Cardiac muscle cell (in vitro differentiated cells and primary cell): Measurements from ENCODE around the gene PRKG2. TPM values are rescaled to one million over a fixed set of nuclear protein-coding genes. Genes with fewer than 3 reads are reported as not detected.
"Not testable (repeated sequence)": the region's sequence is repeated elsewhere in the genome, so short reads cannot be mapped to it uniquely, and the experiment has no call there.

Source experiments
- DNase-seq, 2 donors: peaks; one replicate each; pipeline versions ENCODE4 v3.0.0 to v3.0.0-alpha.2; 2010 to 2017; ENCODE audit warnings: low read depth in 1 of 2, low spot score in 1 of 2
- H3K27ac ChIP-seq: fragments of 200-600 bp; sonication (generic); 2 replicates; pipeline ENCODE4 v1.5.1; 2016
- H3K27me3 ChIP-seq: fragments of 200-600 bp; sonication (generic); 2 replicates; pipeline ENCODE4 v1.6.0; 2016; ENCODE audit warnings: control low read depth
- H3K36me3 ChIP-seq: fragments of 200-600 bp; sonication (generic); 2 replicates; pipeline ENCODE4 v1.5.1; 2016; ENCODE audit warnings: control low read depth
- H3K4me1 ChIP-seq: fragments of 200-600 bp; sonication (generic); 2 replicates; pipeline ENCODE4 v1.8.1; 2017; ENCODE audit warnings: low read depth, mild to moderate bottlenecking, mixed run types
- H3K4me3 ChIP-seq: fragments of 200-600 bp; sonication (generic); 2 replicates; pipeline ENCODE4 v1.5.1; 2016; ENCODE audit warnings: mild to moderate bottlenecking
- H3K9me3 ChIP-seq: fragments of 200-600 bp; sonication (generic); 2 replicates; pipeline ENCODE4 v1.5.1; 2017; ENCODE audit warnings: low read depth, mild to moderate bottlenecking, control low read depth
- polyA plus RNA-seq: library from polyadenylated mRNA; unstranded; fragments of >200 nt; fragmentation: Nextera tagmentation; extraction: Ambion mirVana; gene quantifications from 2 replicates; pipeline ENCODE4 v1.2.1, GENCODE V29; 2016
- total RNA-seq: library from RNA; depleted of rRNA; stranded (reverse); fragments of >200 nt; gene quantifications from 2 replicates; pipeline ENCODE4 v1.2.3, GENCODE V29; 2016
- TF ChIP-seq, protein P1 (sequence below): IDR thresholded peaks from 2 replicates; pipeline ENCODE4 v1.5.1; 2012; ENCODE audit warnings: low read depth, mild to moderate bottlenecking, low read length

Gene PRKG2
- total and polyA plus RNA-seq, 2 experiments from 2014 or later = 0.35 to 0.54 TPM

DNA sequence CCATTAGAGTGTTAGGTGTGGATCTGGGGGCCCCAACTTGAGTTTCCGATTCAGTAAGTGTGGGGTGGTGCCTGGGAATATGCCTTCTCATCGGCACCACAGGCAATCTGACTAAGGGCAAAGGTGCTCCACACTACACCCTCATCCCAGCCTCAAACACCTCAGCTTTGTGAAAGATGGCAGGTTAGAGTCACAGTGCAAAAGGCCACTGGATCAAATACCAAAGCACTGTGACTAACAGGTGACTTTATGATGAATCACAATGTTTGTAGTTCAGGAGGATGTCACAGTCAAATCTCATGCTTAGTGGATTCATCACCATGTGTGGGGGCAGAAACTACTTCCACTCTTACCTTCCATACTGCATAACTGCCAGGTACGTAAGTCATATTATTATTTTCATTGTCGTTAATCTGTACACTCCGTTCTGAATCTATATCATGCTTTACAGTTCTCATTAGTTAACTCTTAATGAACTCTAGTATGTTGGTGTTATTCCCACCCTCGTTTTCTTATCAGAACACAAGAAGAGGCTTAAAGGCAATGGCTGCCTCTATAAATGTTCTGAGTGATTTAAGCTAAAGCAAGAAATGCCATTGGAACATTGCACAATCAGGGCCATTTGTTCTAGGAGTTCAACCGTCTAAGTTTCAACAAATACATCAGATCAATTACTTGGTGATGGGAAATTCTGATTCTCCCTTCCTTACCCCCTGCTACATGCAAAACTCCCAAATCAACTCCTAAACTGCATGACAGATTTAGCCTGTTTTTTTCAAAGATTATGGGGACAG lies 50.2 kb downstream of the PRKG2 start:
- H3K36me3 ChIP-seq = no peaks in the 10 kb centered on the region
- H3K4me3 ChIP-seq = no peak overlapping the region
- no peak overlapping the region for H3K27ac ChIP-seq
- TF ChIP-seq, protein P1, sequence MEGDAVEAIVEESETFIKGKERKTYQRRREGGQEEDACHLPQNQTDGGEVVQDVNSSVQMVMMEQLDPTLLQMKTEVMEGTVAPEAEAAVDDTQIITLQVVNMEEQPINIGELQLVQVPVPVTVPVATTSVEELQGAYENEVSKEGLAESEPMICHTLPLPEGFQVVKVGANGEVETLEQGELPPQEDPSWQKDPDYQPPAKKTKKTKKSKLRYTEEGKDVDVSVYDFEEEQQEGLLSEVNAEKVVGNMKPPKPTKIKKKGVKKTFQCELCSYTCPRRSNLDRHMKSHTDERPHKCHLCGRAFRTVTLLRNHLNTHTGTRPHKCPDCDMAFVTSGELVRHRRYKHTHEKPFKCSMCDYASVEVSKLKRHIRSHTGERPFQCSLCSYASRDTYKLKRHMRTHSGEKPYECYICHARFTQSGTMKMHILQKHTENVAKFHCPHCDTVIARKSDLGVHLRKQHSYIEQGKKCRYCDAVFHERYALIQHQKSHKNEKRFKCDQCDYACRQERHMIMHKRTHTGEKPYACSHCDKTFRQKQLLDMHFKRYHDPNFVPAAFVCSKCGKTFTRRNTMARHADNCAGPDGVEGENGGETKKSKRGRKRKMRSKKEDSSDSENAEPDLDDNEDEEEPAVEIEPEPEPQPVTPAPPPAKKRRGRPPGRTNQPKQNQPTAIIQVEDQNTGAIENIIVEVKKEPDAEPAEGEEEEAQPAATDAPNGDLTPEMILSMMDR = no peak
- peak in 1 of 2 donors; percentile 20 for DNase-seq
- no peaks in the 10 kb centered on the region for H3K9me3 ChIP-seq
- no peaks in the 10 kb centered on the region for H3K4me1 ChIP-seq
- no peaks in the 10 kb centered on the region for H3K27me3 ChIP-seq

DNA sequence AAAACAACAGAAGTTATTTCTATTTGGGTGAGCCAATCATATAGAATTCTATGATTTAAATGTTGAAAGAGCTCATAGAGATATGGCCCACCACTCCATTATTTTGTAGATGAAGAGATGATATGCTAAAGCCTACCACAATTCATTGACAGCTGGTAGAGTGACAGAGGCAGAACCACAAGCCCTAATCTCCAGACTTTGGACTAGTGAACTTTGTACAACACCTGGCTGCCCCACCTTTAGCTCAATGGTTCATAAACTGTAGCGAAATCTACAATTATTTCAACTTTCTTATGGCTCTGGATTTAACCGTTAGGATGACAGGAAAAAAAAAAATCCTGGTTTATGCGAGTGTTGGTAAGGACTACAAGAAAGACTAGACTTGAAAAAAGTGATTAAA lies 50.9 kb downstream of the PRKG2 start:
- Histone ChIP-seq H3K27me3 (no peaks in the 10 kb centered on the region), H3K36me3 (no peaks in the 10 kb centered on the region), H3K4me3 (no peak overlapping the region), H3K27ac (no peak overlapping the region), H3K4me1 (no peaks in the 10 kb centered on the region), H3K9me3 (no peaks in the 10 kb centered on the region)
- no peak for DNase-seq
- TF ChIP-seq, protein P1 = no peak

DNA sequence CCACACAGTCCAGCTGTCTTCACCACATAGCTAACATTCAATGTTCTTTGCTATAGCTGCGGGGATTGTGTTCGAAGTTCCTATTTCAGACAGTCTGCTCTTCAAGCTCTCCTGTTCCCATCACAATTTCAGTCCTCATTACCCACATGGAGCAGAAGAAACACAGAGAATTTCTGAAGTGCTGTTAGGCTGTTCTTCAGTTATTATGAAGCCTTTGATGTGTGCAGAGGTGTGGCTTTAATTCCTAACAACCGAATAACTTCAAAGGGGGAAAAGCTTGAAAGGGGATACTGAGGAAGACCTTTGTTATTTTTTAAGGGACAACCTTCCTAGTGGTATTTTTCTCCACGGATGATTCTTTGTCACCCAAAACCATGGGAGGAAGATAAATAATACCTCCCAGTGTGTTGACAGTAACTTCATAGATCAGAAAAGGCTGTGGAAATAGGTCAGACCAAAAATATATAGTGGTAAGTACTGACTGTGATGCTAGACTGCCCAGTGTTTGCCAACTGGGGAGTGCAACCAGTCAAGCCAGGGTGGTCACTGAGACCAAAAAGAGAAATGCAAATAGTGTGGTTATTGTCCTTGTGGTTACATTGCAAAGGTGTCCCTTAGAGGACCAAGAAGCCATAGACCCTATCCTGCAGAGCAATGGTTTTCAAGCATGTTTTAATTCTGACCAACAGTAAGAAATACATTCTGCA lies 52.1 kb downstream of the PRKG2 start:
- Histone ChIP-seq H3K27ac (no peak overlapping the region), H3K27me3 (no peaks in the 10 kb centered on the region), H3K4me3 (no peak overlapping the region), H3K36me3 (no peaks in the 10 kb centered on the region), H3K4me1 (no peaks in the 10 kb centered on the region), H3K9me3 (no peaks in the 10 kb centered on the region)
- TF ChIP-seq, protein P1 = no peak
- DNase-seq = no peak

DNA sequence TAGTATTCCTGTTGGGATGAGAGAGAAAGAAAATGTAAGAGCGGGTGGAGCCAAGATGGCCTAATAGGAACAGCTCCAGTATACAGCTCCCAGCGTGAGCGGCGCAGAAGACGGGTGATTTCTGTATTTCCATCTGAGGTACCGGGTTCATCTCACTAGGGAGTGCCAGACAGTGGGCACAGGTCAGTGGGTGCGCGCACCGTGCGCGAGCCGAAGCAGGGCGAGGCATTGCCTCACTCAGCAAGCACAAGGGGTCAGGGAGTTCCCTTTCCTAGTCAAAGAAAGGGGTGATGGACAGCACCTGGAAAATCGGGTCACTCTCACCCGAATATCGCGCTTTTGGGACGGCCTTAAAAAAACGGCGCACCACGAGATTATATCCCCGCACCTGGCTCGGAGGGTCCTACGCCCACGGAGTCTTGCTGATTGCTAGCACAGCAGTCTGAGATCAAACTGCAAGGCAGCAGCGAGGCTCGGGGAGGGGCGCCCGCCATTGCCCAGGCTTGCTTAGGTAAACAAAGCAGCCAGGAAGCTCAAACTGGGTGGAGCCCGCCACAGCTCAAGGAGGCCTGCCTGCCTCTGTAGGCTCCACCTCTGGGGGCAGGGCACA lies 61.2 kb downstream of the PRKG2 start:
- not testable (repeated sequence) for DNase-seq, H3K27ac ChIP-seq
- peak overlapping the region; percentile 31 for H3K4me3 ChIP-seq

DNA sequence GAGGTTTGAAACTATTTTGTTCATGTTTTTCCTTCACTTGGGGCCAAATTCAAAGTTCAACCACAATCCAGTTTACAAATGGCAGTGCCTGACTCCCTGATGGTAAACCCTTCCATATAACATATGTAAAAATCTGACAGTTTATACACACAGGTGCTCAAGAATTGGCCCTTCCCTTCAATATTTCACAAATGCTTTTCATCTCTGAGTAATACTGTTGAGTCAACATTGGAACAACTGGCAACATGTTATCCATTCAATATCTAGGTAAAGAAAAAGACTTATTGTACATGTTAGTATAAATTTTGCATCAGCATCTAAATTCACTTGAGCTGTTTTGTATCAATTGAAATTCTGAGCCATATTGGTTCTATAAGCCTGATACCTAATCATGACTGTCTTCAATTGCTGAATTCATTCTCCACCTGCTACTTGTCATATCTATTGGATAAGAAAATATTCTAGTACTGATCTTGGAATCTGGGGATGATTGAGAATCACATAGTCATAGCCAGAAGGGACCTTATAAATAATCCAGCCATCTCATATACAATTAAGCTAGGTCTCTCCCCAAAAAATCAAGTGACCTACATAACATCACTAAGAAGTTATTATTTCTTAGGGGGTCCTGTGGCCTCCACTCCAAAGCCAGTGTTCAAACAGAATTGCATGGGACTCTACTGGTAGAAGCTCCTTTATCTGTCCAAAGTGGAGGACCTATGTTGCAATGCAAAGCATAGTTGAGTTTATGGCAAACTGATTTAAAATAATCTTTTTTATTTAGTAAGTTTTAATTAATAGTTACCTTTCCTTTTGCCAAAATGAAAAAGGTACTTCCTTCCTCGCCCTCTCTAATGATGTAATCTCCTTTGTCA lies 61.9 kb downstream of the PRKG2 start:
- H3K4me1 ChIP-seq = no peaks in the 10 kb centered on the region
- TF ChIP-seq, protein P1 = no peak
- no peaks in the 10 kb centered on the region for H3K9me3 ChIP-seq
- H3K4me3 ChIP-seq = peak overlapping the region; percentile 31
- no peak for DNase-seq
- H3K36me3 ChIP-seq = no peaks in the 10 kb centered on the region
- H3K27me3 ChIP-seq = no peaks in the 10 kb centered on the region
- H3K27ac ChIP-seq = no peak overlapping the region

More for the DNA sequence above, 61.2 kb downstream of the PRKG2 start:
- H3K4me1 ChIP-seq, H3K27me3 ChIP-seq, H3K9me3 ChIP-seq, H3K36me3 ChIP-seq: not testable (repeated sequence)
